ENCODE results near the gene OGG1. TPM values are rescaled to one million over a fixed set of nuclear protein-coding genes. Genes with fewer than 3 reads are reported as not detected.

The OGG1 gene
- polyA plus RNA-seq, 2 of the 4 experiments (the other 2 are of a cell fraction) = 18.1 to 21.2 TPM

DNA sequence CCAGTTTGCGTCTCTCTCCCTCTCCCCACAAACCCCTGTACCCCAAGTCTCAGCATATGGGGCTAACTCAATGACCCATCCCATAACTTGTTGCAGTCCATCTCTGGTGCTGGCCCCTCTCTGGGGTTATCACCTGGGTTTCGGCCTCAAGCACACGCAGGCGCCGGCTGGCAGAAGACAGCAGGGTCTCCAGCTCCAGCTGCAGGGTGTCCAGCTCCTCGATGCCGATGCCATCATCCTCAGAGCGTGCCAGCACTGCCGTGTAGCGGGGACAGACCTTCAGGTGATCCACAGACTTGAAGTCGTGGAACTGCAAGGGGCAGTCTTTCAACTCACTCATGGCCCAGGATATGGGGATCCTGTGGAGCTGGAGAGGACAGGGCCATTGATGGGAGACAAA is 41.4 kb downstream of the OGG1 start:
- H3K4me3 ChIP-seq = peak overlapping the region; percentile 68; the same call in 1 of the 3 replicates
- no peaks in the 10 kb centered on the region for H3K9me3 ChIP-seq
- DNase-seq (ENCODE audit: low read depth in 1 of 2, low spot score in 1 of 2) (no peak), FAIRE-seq (no peak), ATAC-seq (no peak)
- H3K4me1 ChIP-seq = peaks cover 21% of the 10 kb centered on the region
- peak overlapping the region; percentile 86 for H3K4me2 ChIP-seq
- TF ChIP-seq FOSL2 (IDR thresholded peaks at IDR 0.05) = no peak
- no peak for TF ChIP-seq FOSL2 (CRISPR knock-in tag; IDR thresholded peaks at IDR 0.05)
- 0 out of 5 replicates have a peak, but pooled peaks of 1 of the 2 experiments have one; percentile 17 for TF ChIP-seq JUN (IDR thresholded peaks at IDR 0.05)
- H3K27ac ChIP-seq = peak overlapping the region in 1 of 2 experiments; percentile 97; a peak in 4 of 6 replicates
- CTCF ChIA-PET = interaction anchor here (0.7 to 2.5 kb wide), 7 partner anchors 9 to 496 kb away, joined by 3 to 9 read pairs (median 3); no protein-coding TSS in a partner anchor
- POLR2A ChIA-PET = no interaction called here
- 90% methylated on average over 11 of the region's 11 CpGs for WGBS (ENCODE audit: missing lambda C conversion rate)

- H3K4me2 ChIP-seq = peak overlapping the region; percentile 86
- ChIA-PET CTCF (interaction anchor here (0.6 to 2.5 kb wide), 9 partner anchors 10 to 155 kb away, joined by 3 to 9 read pairs (median 5); no protein-coding TSS in a partner anchor), POLR2A (interaction anchor here (0.6 to 1.6 kb wide), 10 partner anchors 7 to 325 kb away, joined by 3 to 17 read pairs (median 4); partner anchors contain the start of genes BRPF1, CAMK1, OGG1 and TTLL3)
- no peak for FAIRE-seq
- no peak for DNase-seq (ENCODE audit: low read depth in 1 of 2, low spot score in 1 of 2)
- peak; percentile 78; the same call in 1 of the 2 replicates for TF ChIP-seq HDAC2 (IDR thresholded peaks at IDR 0.05)
- TF ChIP-seq MAFK (IDR thresholded peaks at IDR 0.05; ENCODE audit: partially characterized antibody) = no peak
- TF ChIP-seq ESRRA (IDR thresholded peaks at IDR 0.05; ENCODE audit: borderline replicate concordance, low read length) = peak; percentile 32; the same call in 1 of the 2 replicates
- TF ChIP-seq CBX8 (IDR thresholded peaks at IDR 0.05) = no peak
- TF ChIP-seq NFE2L2 (conservative IDR thresholded peaks at IDR 0.05; ENCODE audit: low read length) = no peak
- TF ChIP-seq RCOR1 (IDR thresholded peaks at IDR 0.05; ENCODE audit: low read depth, low read length) = 0 out of 2 replicates have a peak, but pooled peaks have one; percentile 10
- peak; percentile 96 for TF ChIP-seq KDM1A (IDR thresholded peaks at IDR 0.05; ENCODE audit: low read depth)
- peak; percentile 20 for TF ChIP-seq CHD2 (IDR thresholded peaks at IDR 0.05; ENCODE audit: low read length, partially characterized antibody)
- TF ChIP-seq HOXB13 (CRISPR knock-in tag; IDR thresholded peaks at IDR 0.05; ENCODE audit: low read depth) = no peak
- no peak for TF ChIP-seq EP300 (IDR thresholded peaks at IDR 0.05)
- TF ChIP-seq PHF8 (IDR thresholded peaks at IDR 0.05; ENCODE audit: borderline replicate concordance, low read depth) = peak; percentile 74
- peak; percentile 79; the same call in 1 of the 2 replicates for TF ChIP-seq FOSB (CRISPR knock-in tag; IDR thresholded peaks at IDR 0.05)
- TF ChIP-seq KDM5A (IDR thresholded peaks at IDR 0.05) = no peak
- peaks cover 21% of the 10 kb centered on the region for H3K4me1 ChIP-seq
- no peak for ATAC-seq
- peak overlapping the region; percentile 68 for H3K4me3 ChIP-seq
- no peaks in the 10 kb centered on the region for H3K9me3 ChIP-seq
- 23% methylated on average over 9 of the region's 14 CpGs for WGBS (ENCODE audit: missing lambda C conversion rate)
- H3K27ac ChIP-seq = peak overlapping the region; percentile 95 to 97
Observed at GRCh38 chr3:9791790-9792404, 42.1 kb downstream of the OGG1 start.

DNA sequence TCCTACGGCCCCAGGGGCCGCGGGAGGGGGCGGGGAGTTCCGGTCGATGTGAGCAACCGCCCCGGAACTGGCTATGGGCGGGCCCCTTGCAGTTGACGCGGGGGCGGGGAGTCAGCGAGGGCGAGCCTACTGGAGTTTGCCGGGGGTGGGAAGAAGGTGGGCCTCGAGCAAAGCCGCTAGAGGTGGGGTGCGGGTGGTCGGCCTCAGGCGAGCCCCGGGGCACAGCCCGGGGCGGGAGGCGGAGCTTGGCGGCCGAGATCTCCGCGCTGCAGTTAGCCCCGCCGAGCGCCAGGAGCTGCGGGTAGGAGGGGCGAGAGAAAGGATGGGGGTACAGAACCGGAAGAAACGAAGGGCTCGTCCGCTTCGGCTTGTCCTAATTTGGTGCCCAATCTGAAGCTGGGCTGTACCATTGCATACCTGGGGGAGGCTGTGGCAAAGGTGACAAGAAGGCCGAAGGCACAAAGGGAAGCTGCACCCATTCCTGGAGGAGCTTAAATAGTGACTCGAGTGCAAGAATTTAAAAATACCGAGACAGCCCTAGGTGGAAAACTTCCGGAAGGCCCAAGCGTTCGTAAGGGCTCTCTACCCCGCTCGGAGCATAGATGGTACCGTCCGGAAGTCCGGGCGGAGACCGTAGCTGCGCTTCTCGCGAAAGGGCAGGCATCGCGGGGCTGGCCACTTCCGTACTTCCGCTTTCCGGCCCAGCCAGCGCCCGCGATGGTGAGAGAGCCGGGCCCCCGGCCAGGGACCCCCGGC is 42.8 kb downstream of the OGG1 start, which contains the start of the genes ARPC4 and TADA3:
ARPC4 (plus strand) TSS at position 678 of the 756 bp plus-strand sequence; CDS start at position 718, 40 bp downstream.
TADA3 (minus strand) TSS at position 69 of the 756 bp plus-strand sequence. CDS start 1,007 bp downstream, outside the sequence.
- no peak for FAIRE-seq
- WGBS (ENCODE audit: missing lambda C conversion rate) = under 1% methylated on average over 37 of the region's 65 CpGs
- TF ChIP-seq, protein P1, sequence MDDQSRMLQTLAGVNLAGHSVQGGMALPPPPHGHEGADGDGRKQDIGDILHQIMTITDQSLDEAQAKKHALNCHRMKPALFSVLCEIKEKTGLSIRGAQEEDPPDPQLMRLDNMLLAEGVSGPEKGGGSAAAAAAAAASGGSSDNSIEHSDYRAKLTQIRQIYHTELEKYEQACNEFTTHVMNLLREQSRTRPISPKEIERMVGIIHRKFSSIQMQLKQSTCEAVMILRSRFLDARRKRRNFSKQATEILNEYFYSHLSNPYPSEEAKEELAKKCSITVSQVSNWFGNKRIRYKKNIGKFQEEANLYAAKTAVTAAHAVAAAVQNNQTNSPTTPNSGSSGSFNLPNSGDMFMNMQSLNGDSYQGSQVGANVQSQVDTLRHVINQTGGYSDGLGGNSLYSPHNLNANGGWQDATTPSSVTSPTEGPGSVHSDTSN (IDR thresholded peaks at IDR 0.05) = no peak
- TF ChIP-seq KDM1A (IDR thresholded peaks at IDR 0.05; ENCODE audit: low read depth) (no peak), BCL3 (IDR thresholded peaks at IDR 0.05) (peak; percentile 47; the same call in 1 of the 3 replicates), SREBF2 (IDR thresholded peaks at IDR 0.05) (no peak), EHF (CRISPR knock-in tag; IDR thresholded peaks at IDR 0.05) (no peak), HOXA7 (CRISPR knock-in tag; IDR thresholded peaks at IDR 0.05) (no peak), RARB (CRISPR knock-in tag; IDR thresholded peaks at IDR 0.05) (no peak), TP53 (CRISPR knock-in tag; IDR thresholded peaks at IDR 0.05) (no peak), MAZ (IDR thresholded peaks at IDR 0.05; ENCODE audit: borderline replicate concordance, low read depth, low read length) (no peak), ESRRA (IDR thresholded peaks at IDR 0.05; ENCODE audit: borderline replicate concordance, low read length) (no peak), EP300 (IDR thresholded peaks at IDR 0.05) (peak in 1 of 2 experiments; percentile 25; a peak in 1 of 5 replicates), MAFK (IDR thresholded peaks at IDR 0.05; ENCODE audit: partially characterized antibody) (no peak), CBX2 (IDR thresholded peaks at IDR 0.05; ENCODE audit: borderline replicate concordance, low read depth) (no peak), RFX5 (IDR thresholded peaks at IDR 0.05) (no peak), POLR2AphosphoS2 (conservative IDR thresholded peaks at IDR 0.05; ENCODE audit: low read length) (no peak), POLR2A (IDR thresholded peaks at IDR 0.05; ENCODE audit: low read length) (peak; percentile 44), ZNF302 (CRISPR knock-in tag; IDR thresholded peaks at IDR 0.05) (no peak), HEYL (CRISPR knock-in tag; IDR thresholded peaks at IDR 0.05) (no peak), JUN (IDR thresholded peaks at IDR 0.05) (peak; percentile 89 to 91)
- TF ChIP-seq, protein P2, sequence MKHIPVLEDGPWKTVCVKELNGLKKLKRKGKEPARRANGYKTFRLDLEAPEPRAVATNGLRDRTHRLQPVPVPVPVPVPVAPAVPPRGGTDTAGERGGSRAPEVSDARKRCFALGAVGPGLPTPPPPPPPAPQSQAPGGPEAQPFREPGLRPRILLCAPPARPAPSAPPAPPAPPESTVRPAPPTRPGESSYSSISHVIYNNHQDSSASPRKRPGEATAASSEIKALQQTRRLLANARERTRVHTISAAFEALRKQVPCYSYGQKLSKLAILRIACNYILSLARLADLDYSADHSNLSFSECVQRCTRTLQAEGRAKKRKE (CRISPR knock-in tag; IDR thresholded peaks at IDR 0.05; ENCODE audit: low read depth) = no peak

More for the DNA sequence above, 42.8 kb downstream of the OGG1 start, which contains the start of the genes ARPC4 and TADA3:
- peak within 1 kb of the TSS; percentile 99 for H3K4me2 ChIP-seq
- ATAC-seq = peak; percentile 94 to 95
- POLR2A ChIA-PET = interaction anchor here (0.6 to 1.6 kb wide), 17 partner anchors 8 to 333 kb away, joined by 3 to 17 read pairs (median 3); partner anchors contain the start of genes BRPF1, CAMK1, CRELD1 and OGG1
- peak within 1 kb of the TSS; percentile 95 to 97 for H3K27ac ChIP-seq
- CTCF ChIA-PET = interaction anchor here (0.7 to 1.2 kb wide), 7 partner anchors 10 to 154 kb away, joined by 3 to 5 read pairs (median 3); no protein-coding TSS in a partner anchor
- no peaks in the 10 kb centered on the region for H3K9me3 ChIP-seq
- DNase-seq (ENCODE audit: low read depth in 1 of 2, low spot score in 1 of 2) = peak; percentile 94 to 96
- peaks cover 21% of the 10 kb centered on the region for H3K4me1 ChIP-seq
- H3K4me3 ChIP-seq = peak within 1 kb of the TSS; percentile 68
